CD4-positive, CD25-positive, alpha-beta regulatory T cell (primary cell): ENCODE results near the gene RERE. TPM values are rescaled to one million over a fixed set of nuclear protein-coding genes. Genes with fewer than 3 reads are reported as not detected.

Source experiments
- ATAC-seq, 2 donors: fragments of 150-1000 bp; cut with Tn5 transposase; one replicate each; pipeline ENCODE4 v1.10.0; 2021; ENCODE audit warnings: low read depth in 2 of 2, moderate number of reproducible peaks in 2 of 2, moderate library complexity in 1 of 2
- DNase-seq, 3 donors: peaks; one replicate each; pipeline versions ENCODE4 v3.0.0 to v3.0.0-alpha.2; 2012 to 2022; ENCODE audit warnings: mixed read lengths in 1 of 3
- H3K27ac ChIP-seq: one replicate; pipeline ENCODE4 v1.7.0; 2013; ENCODE audit warnings: mild to moderate bottlenecking, low read length; ENCODE audit not compliant: insufficient read depth, poor library complexity, severe bottlenecking
- H3K27me3 ChIP-seq: one replicate; pipeline ENCODE4 v1.7.0; 2013; ENCODE audit warnings: low read length; ENCODE audit not compliant: control insufficient read depth, insufficient read depth
- H3K36me3 ChIP-seq: one replicate; pipeline ENCODE4 v1.7.0; 2013; ENCODE audit warnings: mild to moderate bottlenecking, low read length, moderate library complexity; ENCODE audit not compliant: control insufficient read depth, insufficient read depth
- H3K4me1 ChIP-seq: 2 replicates; pipeline ENCODE4 v1.7.0; 2013; ENCODE audit warnings: mild to moderate bottlenecking, low read length; ENCODE audit not compliant: insufficient read depth, control insufficient read depth, poor library complexity, severe bottlenecking
- H3K4me3 ChIP-seq: one replicate; pipeline ENCODE4 v1.7.0; 2013; ENCODE audit warnings: low read depth, mild to moderate bottlenecking, low read length, moderate library complexity
- H3K9me3 ChIP-seq, 2 experiments: 1 replicate in 1 of 2; 2 replicates in 1 of 2; pipeline ENCODE4 v1.7.0; 2013; ENCODE audit warnings: low read length in 2 of 2, mild to moderate bottlenecking in 1 of 2, moderate library complexity in 1 of 2; ENCODE audit not compliant: control insufficient read depth in 2 of 2
- H3K27ac Mint-ChIP-seq, 3 donors: one replicate each; pipeline ENCODE4 v1.8.0; 2020 to 2022; ENCODE audit warnings: mild to moderate bottlenecking in 3 of 3, mixed read lengths in 3 of 3, moderate library complexity in 2 of 3
- H3K27me3 Mint-ChIP-seq: one replicate; pipeline ENCODE4 v1.8.0; 2022; ENCODE audit warnings: mild to moderate bottlenecking, mixed read lengths
- H3K36me3 Mint-ChIP-seq: one replicate; pipeline ENCODE4 v1.8.0; 2020; ENCODE audit warnings: mixed read lengths
- H3K4me1 Mint-ChIP-seq, 4 donors: one replicate each; pipeline ENCODE4 v1.8.0; 2020 to 2022; ENCODE audit warnings: mixed read lengths in 4 of 4, mild to moderate bottlenecking in 1 of 4
- H3K4me3 Mint-ChIP-seq, 4 donors: one replicate each; pipeline ENCODE4 v1.8.0; 2020 to 2022; ENCODE audit warnings: mild to moderate bottlenecking in 4 of 4, mixed read lengths in 4 of 4, moderate library complexity in 3 of 4
- H3K9me3 Mint-ChIP-seq, 7 donors: one replicate each; pipeline ENCODE4 v1.8.0; 2020 to 2022; ENCODE audit warnings: mixed read lengths in 7 of 7, mild to moderate bottlenecking in 3 of 7, moderate library complexity in 2 of 7
- polyA plus RNA-seq, 4 donors: library from polyadenylated mRNA; unstranded; fragments of 300-500 nt; fragmentation: Illumina TruSeq; gene quantifications; one replicate each; pipeline ENCODE4 v1.2.3, GENCODE V29; 2021
- total RNA-seq: library from RNA; stranded (reverse); gene quantifications from one replicate; pipeline ENCODE4 v1.2.3, GENCODE V29; 2022

RERE gene
- total and polyA plus RNA-seq, 5 donors from 2014 or later, result 3.1 to 127 (median 5.7) TPM

DNA sequence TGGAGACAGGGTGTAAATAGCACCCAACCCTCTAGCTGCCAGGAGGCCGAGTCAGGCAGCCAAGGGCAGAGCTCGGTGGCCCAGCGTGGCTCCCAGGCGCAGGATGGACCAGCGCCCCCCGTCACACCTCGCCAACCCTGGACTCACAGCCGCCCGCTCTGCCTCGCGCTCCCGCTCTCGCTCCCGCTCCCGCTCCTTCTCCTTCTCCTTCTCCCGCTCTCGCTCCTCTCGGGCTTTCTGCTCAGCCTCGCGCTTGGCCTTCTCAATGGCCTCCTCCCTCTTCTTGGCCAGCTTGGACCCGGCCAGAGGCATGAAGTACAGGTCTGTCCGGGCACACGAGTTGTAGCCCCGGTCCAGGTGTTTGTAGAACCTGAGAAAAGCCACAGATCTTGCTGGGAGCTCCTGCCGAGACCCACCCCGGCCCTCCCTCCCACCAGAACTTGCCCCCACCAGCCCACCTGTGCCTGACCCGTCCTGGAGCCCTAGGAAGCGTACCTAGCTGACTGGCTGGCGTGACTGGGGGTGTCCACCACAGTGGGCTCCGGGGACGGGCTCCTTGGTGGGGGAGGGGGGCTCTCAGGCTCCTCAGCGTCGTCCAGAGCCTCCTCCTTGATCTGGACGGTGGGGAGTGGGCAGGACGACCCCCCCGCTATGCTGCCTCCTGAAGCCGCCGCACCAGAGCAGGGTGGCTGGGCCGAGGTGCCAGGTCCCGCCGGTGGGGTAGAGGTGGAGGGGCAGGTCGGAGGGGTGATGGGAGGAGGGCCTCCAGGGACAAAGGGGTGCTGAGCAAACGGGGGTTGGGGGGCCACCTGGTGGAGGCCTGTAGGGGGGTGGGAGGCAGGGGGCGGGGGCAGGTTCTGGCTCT is 457.6 kb downstream of the RERE start:
- peaks cover 0 to 3% (median 0%) of the 10 kb centered on the region in 7 donors for H3K9me3 Mint-ChIP-seq
- H3K27me3 Mint-ChIP-seq, result no peaks in the 10 kb centered on the region
- no peak overlapping the region for H3K4me3 Mint-ChIP-seq
- H3K9me3 ChIP-seq, result no peaks in the 10 kb centered on the region
- H3K4me3 ChIP-seq, result no peak overlapping the region
- H3K27me3 ChIP-seq, result no peaks in the 10 kb centered on the region
- no peak for ATAC-seq
- DNase-seq, result no peak
- H3K27ac Mint-ChIP-seq, result no peak overlapping the region
- no peaks in the 10 kb centered on the region for H3K4me1 ChIP-seq
- H3K36me3 ChIP-seq, result peaks cover 85% of the 10 kb centered on the region
- H3K4me1 Mint-ChIP-seq, result peaks cover 0 to 2% (median 0%) of the 10 kb centered on the region in 4 donors
- H3K27ac ChIP-seq, result no peak overlapping the region
- peaks cover 26% of the 10 kb centered on the region for H3K36me3 Mint-ChIP-seq

- H3K36me3 ChIP-seq, result peaks cover 82% of the 10 kb centered on the region
- H3K9me3 ChIP-seq, result no peaks in the 10 kb centered on the region
- ATAC-seq (no peak), DNase-seq (no peak)
- H3K27me3 ChIP-seq, result no peaks in the 10 kb centered on the region
- H3K4me3 ChIP-seq, result no peak overlapping the region
- Mint-ChIP-seq H3K4me3 (no peak overlapping the region), H3K4me1 (peaks cover 0 to 2% (median 0%) of the 10 kb centered on the region in 4 donors), H3K27ac (no peak overlapping the region), H3K36me3 (peaks cover 30% of the 10 kb centered on the region), H3K27me3 (no peaks in the 10 kb centered on the region), H3K9me3 (peaks cover 0 to 3% (median 0%) of the 10 kb centered on the region in 7 donors)
- no peaks in the 10 kb centered on the region for H3K4me1 ChIP-seq
- H3K27ac ChIP-seq, result no peak overlapping the region
Observed at GRCh38 chr1:8358897-8359616, 458.4 kb downstream of the RERE start.

- peaks cover 0 to 2% (median 0%) of the 10 kb centered on the region in 4 donors for H3K4me1 Mint-ChIP-seq
- no peaks in the 10 kb centered on the region for H3K27me3 Mint-ChIP-seq
- H3K36me3 Mint-ChIP-seq, result peaks cover 30% of the 10 kb centered on the region
- H3K4me1 ChIP-seq, result no peaks in the 10 kb centered on the region
- H3K27ac ChIP-seq, result no peak overlapping the region
- no peaks in the 10 kb centered on the region for H3K9me3 ChIP-seq
- H3K9me3 Mint-ChIP-seq, result peaks cover 0 to 3% (median 0%) of the 10 kb centered on the region in 7 donors
- H3K27ac Mint-ChIP-seq, result no peak overlapping the region
- DNase-seq (no peak), ATAC-seq (no peak)
- H3K36me3 ChIP-seq, result peaks cover 81% of the 10 kb centered on the region
- no peaks in the 10 kb centered on the region for H3K27me3 ChIP-seq
- no peak overlapping the region for H3K4me3 Mint-ChIP-seq
- H3K4me3 ChIP-seq, result no peak overlapping the region
Observed at GRCh38 chr1:8358241-8358896, 459.1 kb downstream of the RERE start.

GRCh38 chr1:8357329-8358101 is 459.9 kb downstream of the RERE start:
- Mint-ChIP-seq H3K27ac (no peak overlapping the region), H3K9me3 (peaks cover 0 to 2% (median 0%) of the 10 kb centered on the region in 7 donors), H3K27me3 (no peaks in the 10 kb centered on the region), H3K36me3 (peaks cover 37% of the 10 kb centered on the region), H3K4me3 (no peak overlapping the region), H3K4me1 (peaks cover 0 to 2% (median 0%) of the 10 kb centered on the region in 4 donors)
- Histone ChIP-seq H3K27ac (no peak overlapping the region), H3K4me1 (no peaks in the 10 kb centered on the region), H3K9me3 (no peaks in the 10 kb centered on the region), H3K27me3 (no peaks in the 10 kb centered on the region), H3K4me3 (no peak overlapping the region), H3K36me3 (peaks cover 75% of the 10 kb centered on the region)
- DNase-seq (no peak), ATAC-seq (no peak)

DNA sequence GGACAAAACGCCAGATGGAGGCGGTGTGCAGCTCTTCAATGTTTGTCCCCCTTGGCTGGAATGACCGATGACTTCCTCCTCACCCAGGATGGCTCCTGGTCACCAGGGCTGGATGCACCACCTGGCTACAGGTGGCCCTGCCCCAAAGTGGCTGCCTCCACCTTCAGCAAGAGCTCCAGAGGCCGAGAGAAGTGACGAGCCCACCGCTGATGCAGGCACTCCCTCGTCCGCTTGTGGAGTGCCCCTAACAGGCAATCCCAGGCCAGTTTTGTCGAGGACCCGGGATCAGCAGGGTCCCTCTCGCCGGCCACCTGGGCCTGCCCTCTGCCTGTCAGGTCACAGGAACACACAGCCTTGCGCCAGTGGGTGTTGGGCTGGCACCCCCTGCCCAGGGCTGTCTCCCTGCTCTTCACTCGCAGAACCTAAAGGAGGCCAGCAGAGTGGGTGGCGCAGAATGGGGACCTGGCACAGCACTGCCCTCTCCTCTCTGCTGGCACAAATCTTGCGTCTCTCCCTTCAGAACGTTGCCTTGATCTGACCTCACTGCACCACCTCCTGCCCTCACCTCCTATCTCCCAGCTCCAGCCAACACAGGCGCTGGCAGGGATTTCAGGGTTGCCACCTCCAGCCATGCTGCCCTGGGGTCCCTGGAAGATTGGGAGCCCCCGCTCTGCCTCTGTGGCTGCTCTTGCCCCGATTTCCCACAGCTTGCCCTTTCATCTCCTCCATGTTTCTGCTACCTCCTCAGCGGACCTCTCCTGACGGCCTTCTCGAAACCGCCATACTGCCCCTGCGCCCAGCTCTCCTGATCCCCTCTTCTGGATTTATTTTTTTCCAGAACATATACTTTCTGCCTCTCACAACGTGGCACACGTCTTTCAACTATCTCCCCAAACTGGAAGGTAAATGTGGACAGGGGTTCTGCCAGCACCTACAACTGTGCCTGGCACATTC is 460.9 kb downstream of the RERE start:
- Mint-ChIP-seq H3K9me3 (peaks cover 0 to 2% (median 0%) of the 10 kb centered on the region in 7 donors), H3K4me1 (peaks cover 0 to 2% (median 0%) of the 10 kb centered on the region in 4 donors), H3K27ac (peak overlapping the region in 1 of 3 donors; percentile 62), H3K36me3 (peaks cover 34% of the 10 kb centered on the region), H3K27me3 (no peaks in the 10 kb centered on the region), H3K4me3 (no peak overlapping the region)
- Histone ChIP-seq H3K27me3 (no peaks in the 10 kb centered on the region), H3K9me3 (no peaks in the 10 kb centered on the region), H3K27ac (no peak overlapping the region), H3K4me1 (no peaks in the 10 kb centered on the region), H3K36me3 (peaks cover 65% of the 10 kb centered on the region), H3K4me3 (no peak overlapping the region)
- ATAC-seq (no peak), DNase-seq (no peak)

DNA sequence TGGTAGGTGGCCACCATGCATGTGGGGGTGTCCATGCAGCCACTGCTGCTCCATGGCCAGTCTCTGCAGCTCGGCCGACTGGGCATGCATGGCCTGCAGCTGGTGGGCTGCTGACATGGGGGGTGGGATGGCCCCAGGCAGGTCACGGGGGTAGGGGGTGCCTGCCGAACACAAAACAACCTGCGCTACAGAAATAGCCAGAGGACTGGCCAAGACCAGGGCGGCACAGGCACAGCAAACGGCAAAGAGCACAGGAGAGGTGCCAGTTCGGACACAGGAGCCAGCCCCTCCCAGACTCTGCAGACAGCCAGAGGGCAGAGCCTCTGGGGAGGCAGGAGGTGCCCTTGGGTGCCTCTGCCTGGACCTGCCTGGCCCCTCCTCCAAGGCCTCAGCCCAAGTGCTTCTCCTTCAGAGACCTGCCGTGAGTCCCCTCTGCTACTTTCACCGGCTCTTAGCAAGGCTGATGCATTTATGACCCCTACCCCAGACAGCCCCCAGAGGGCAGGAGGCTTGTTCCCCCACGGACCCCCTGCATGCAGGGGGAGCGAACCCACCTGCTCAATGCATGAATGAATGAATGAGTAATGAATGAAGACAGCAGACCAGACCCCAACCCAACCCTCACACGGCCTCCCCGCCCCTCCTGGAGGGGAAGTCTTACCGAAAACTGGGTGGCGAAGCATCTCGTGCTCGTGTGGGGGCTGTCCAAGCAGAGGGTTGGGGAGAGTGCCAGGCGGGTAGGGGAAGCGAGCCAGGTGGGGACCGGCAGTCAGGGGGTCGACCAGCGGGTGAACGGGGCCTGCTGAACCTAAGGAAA is 461.8 kb downstream of the RERE start:
- H3K27me3 Mint-ChIP-seq, result no peaks in the 10 kb centered on the region
- peaks cover 0 to 2% (median 0%) of the 10 kb centered on the region in 4 donors for H3K4me1 Mint-ChIP-seq
- H3K36me3 ChIP-seq, result peaks cover 58% of the 10 kb centered on the region
- DNase-seq (no peak), ATAC-seq (no peak)
- H3K27me3 ChIP-seq, result no peaks in the 10 kb centered on the region
- H3K36me3 Mint-ChIP-seq, result peaks cover 34% of the 10 kb centered on the region
- H3K9me3 Mint-ChIP-seq, result peaks cover 0 to 2% (median 0%) of the 10 kb centered on the region in 7 donors
- no peak overlapping the region for H3K4me3 Mint-ChIP-seq
- no peak overlapping the region for H3K27ac Mint-ChIP-seq
- H3K4me1 ChIP-seq, result no peaks in the 10 kb centered on the region
- no peak overlapping the region for H3K4me3 ChIP-seq
- no peaks in the 10 kb centered on the region for H3K9me3 ChIP-seq
- H3K27ac ChIP-seq, result no peak overlapping the region
